SU-DHL-6 (cell line): Measurements from ENCODE around the gene LRRC4C.

Experiments
- CTCF ChIP-seq: fragments of 200-600 bp; sonication (generic); IDR thresholded peaks from one replicate; pipeline ENCODE4 v1.5.1; 2017; ENCODE audit warnings: antibody characterized with exemption, mild to moderate bottlenecking, low read length, moderate library complexity; ENCODE audit not compliant: insufficient read depth, poor library complexity, severe bottlenecking
- EZH2phosphoT487 ChIP-seq: fragments of 200-600 bp; sonication (generic), shearing (Covaris generic); conservative IDR thresholded peaks from 2 replicates; pipeline ENCODE4 v1.6.1; 2018; ENCODE audit warnings: mild to moderate bottlenecking, antibody characterized with exemption, low read length, moderate library complexity, mixed read lengths

GRCh38 chr11:40119661-40120060 is 1339.8 kb downstream of the LRRC4C start:
- TF ChIP-seq CTCF (no peak), EZH2phosphoT487 (no peak)
